ENCODE data around the gene URI1.

The URI1 gene

DNA sequence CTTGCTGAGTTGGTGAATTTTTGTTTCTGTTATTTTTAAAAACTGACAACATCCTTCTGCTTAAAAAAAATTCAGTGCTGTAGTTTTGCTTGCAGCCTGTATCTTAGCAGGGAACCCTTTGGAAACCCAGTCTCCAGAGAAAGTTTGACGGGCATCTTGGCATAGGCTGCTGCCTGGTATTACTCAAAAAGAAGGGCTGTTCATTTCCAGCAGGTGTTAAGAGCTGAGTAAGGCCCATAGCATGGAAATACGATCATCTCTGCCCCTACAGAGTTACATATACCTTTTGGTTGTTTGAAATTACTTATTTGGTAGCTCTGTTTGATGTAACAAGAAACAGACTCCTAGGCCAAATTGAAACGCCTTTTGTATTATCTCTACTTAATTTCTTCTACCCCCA, 41.5 kb downstream of the URI1 start:
- Histone ChIP-seq H3K9me3 (ENCODE audit: control insufficient read depth, insufficient read depth, low read length) (no peaks in the 10 kb centered on the region), H3K36me3 (ENCODE audit: control insufficient read depth, insufficient read depth, low read length) (no peaks in the 10 kb centered on the region), H3K9ac (ENCODE audit: low read depth, low read length) (no peak overlapping the region), H3K4me1 (ENCODE audit: control insufficient read depth, insufficient read depth, low read length) (peaks cover 3% of the 10 kb centered on the region), H3K27me3 (ENCODE audit: control insufficient read depth, insufficient read depth, low read length) (no peaks in the 10 kb centered on the region), H3K4me3 (ENCODE audit: low read depth, low read length) (no peak overlapping the region)

DNA sequence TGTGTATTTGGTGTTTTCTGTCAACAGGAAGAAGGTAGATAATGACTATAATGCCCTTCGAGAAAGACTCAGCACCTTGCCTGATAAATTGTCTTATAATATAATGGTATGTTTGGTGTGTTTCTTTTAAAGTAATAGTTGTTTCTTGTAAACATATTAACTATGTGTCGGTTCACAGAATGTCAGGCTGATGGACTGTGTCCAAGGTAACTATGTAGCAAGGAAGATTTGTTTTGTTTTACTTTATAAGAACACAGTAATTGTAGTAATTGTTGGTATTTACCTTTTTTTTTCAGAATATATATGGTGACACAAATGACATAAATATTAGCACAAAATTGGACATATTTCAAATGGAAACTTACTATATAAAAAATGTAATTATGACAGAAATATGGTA, 43.2 kb downstream of the URI1 start:
- no peaks in the 10 kb centered on the region for H3K36me3 ChIP-seq (ENCODE audit: control insufficient read depth, insufficient read depth, low read length)
- H3K4me3 ChIP-seq (ENCODE audit: low read depth, low read length), result no peak overlapping the region
- H3K9ac ChIP-seq (ENCODE audit: low read depth, low read length), result no peak overlapping the region
- H3K27me3 ChIP-seq (ENCODE audit: control insufficient read depth, insufficient read depth, low read length), result no peaks in the 10 kb centered on the region
- H3K9me3 ChIP-seq (ENCODE audit: control insufficient read depth, insufficient read depth, low read length), result no peaks in the 10 kb centered on the region
- peaks cover 3% of the 10 kb centered on the region for H3K4me1 ChIP-seq (ENCODE audit: control insufficient read depth, insufficient read depth, low read length)

DNA sequence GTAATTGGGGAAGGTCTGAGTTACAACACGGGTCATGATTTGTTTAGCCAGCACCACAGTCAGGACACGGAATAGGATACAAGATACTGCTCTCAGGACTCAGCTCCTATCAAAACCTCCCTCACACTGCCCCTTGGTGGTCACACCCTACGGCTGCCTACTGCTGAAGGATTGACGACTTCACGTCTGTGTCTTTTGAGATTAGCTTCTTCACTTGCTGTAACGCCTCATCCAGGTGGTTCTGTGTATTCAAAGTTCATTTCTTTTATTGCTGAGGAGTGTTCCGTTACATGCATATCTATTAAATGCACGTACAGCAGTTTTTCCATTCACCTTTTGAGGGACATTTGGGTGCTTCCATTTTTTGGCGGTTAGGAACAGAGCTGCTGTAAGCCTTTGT, 46.3 kb downstream of the URI1 start:
- H3K27me3 ChIP-seq (ENCODE audit: control insufficient read depth, insufficient read depth, low read length), result no peaks in the 10 kb centered on the region
- H3K36me3 ChIP-seq (ENCODE audit: control insufficient read depth, insufficient read depth, low read length), result no peaks in the 10 kb centered on the region
- H3K9me3 ChIP-seq (ENCODE audit: control insufficient read depth, insufficient read depth, low read length), result no peaks in the 10 kb centered on the region
- no peak overlapping the region for H3K9ac ChIP-seq (ENCODE audit: low read depth, low read length)
- no peak overlapping the region for H3K4me3 ChIP-seq (ENCODE audit: low read depth, low read length)
- peaks cover 3% of the 10 kb centered on the region for H3K4me1 ChIP-seq (ENCODE audit: control insufficient read depth, insufficient read depth, low read length)

DNA sequence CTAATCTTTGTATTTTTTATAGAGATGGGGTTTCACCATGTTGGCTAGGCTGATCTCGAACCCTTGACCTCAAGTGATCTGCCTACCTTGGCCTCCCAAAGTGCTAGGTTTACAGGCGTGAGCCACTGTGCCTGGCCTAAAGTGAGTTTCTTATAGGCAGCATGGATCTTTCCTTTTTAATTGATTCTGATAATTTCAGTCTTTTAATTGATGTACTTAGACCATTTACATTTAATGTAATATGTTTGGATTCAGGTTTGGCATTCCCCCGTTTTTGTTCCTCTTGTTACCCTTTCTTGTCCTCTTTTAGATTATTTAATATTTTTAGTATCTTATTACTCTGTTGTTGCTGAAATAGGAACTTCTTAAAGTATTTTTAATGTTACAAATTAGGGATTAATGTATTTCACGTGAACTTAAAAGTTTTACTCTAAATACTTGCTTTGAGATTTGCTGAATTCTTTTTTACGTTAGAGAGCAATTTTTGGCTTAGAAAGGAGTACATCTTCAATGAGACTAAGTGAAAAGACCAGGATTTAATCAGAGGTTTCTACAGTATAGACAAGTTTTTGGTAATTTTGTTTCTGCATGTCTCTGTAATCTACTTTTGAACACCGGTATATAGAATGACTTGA, 50.3 kb downstream of the URI1 start:
- Histone ChIP-seq H3K27me3 (ENCODE audit: control insufficient read depth, insufficient read depth, low read length) (no peaks in the 10 kb centered on the region), H3K36me3 (ENCODE audit: control insufficient read depth, insufficient read depth, low read length) (no peaks in the 10 kb centered on the region), H3K4me3 (ENCODE audit: low read depth, low read length) (no peak overlapping the region), H3K9me3 (ENCODE audit: control insufficient read depth, insufficient read depth, low read length) (no peaks in the 10 kb centered on the region), H3K4me1 (ENCODE audit: control insufficient read depth, insufficient read depth, low read length) (no peaks in the 10 kb centered on the region), H3K9ac (ENCODE audit: low read depth, low read length) (no peak overlapping the region)

DNA sequence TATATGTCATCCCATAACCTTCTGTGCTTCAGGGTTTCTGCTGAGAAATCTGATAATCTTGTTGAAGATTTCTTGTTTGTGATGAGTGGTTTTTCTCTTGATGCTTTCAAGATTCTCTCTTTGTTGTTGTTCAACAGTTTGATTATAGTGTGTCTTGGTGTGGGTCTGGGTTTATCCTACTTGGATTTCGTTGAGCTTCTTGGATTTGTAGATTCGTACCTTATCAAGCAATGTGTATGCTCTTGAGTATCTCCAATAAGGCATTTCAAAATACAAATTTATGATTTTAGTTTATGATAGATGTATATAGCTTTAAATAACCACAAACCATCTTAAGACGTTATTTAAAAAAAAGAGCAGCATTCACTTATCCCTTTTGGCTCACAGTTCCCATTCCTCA, 57.5 kb downstream of the URI1 start:
- Histone ChIP-seq H3K9me3 (ENCODE audit: control insufficient read depth, insufficient read depth, low read length) (no peaks in the 10 kb centered on the region), H3K27me3 (ENCODE audit: control insufficient read depth, insufficient read depth, low read length) (no peaks in the 10 kb centered on the region), H3K36me3 (ENCODE audit: control insufficient read depth, insufficient read depth, low read length) (no peaks in the 10 kb centered on the region), H3K9ac (ENCODE audit: low read depth, low read length) (no peak overlapping the region), H3K4me1 (ENCODE audit: control insufficient read depth, insufficient read depth, low read length) (no peaks in the 10 kb centered on the region), H3K4me3 (ENCODE audit: low read depth, low read length) (no peak overlapping the region)

DNA sequence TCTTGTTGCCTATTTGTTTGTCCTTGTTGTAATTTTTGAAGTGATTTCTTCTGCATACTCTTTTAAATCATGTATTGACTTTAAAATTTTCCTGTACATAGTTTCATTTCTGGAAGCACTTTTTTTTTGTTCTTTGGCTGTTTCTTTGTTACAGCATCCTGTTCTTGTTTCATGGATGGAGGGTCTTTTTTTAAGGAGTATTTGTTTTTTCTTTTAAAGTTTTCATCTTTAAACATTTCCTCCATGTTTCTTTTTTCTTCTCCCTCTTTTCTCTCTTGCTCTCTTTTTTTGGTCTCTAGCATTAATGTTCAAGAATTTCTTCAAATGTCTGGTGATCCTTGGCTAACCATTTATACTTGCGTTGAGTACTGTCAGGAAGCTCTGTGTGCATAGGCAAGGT, 58.8 kb downstream of the URI1 start:
- H3K4me3 ChIP-seq (ENCODE audit: low read depth, low read length), result no peak overlapping the region
- H3K4me1 ChIP-seq (ENCODE audit: control insufficient read depth, insufficient read depth, low read length), result no peaks in the 10 kb centered on the region
- H3K36me3 ChIP-seq (ENCODE audit: control insufficient read depth, insufficient read depth, low read length), result no peaks in the 10 kb centered on the region
- H3K9me3 ChIP-seq (ENCODE audit: control insufficient read depth, insufficient read depth, low read length), result no peaks in the 10 kb centered on the region
- H3K9ac ChIP-seq (ENCODE audit: low read depth, low read length), result no peak overlapping the region
- no peaks in the 10 kb centered on the region for H3K27me3 ChIP-seq (ENCODE audit: control insufficient read depth, insufficient read depth, low read length)

DNA sequence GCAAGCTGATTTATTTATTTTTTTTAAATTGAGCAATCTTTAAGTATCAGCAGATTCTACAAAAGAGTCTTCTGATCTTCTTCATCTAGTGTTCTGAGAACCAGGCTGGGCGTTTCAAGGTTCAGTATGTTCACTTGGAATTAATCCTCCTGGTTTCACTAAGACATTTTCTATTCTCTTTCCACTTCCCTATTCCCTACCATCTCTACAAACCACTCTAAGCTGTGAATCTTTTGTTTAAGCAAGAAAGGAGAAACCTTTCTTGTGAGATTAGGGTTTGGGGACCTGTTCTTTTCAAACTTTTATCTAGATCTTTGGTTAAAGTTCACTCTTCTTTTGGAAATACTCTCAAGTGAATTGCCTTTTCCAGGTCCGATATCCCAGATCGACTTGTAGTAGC, 59.3 kb downstream of the URI1 start:
- H3K4me1 ChIP-seq (ENCODE audit: control insufficient read depth, insufficient read depth, low read length), result no peaks in the 10 kb centered on the region
- no peaks in the 10 kb centered on the region for H3K9me3 ChIP-seq (ENCODE audit: control insufficient read depth, insufficient read depth, low read length)
- H3K9ac ChIP-seq (ENCODE audit: low read depth, low read length), result no peak overlapping the region
- no peak overlapping the region for H3K4me3 ChIP-seq (ENCODE audit: low read depth, low read length)
- H3K27me3 ChIP-seq (ENCODE audit: control insufficient read depth, insufficient read depth, low read length), result no peaks in the 10 kb centered on the region
- H3K36me3 ChIP-seq (ENCODE audit: control insufficient read depth, insufficient read depth, low read length), result no peaks in the 10 kb centered on the region

DNA sequence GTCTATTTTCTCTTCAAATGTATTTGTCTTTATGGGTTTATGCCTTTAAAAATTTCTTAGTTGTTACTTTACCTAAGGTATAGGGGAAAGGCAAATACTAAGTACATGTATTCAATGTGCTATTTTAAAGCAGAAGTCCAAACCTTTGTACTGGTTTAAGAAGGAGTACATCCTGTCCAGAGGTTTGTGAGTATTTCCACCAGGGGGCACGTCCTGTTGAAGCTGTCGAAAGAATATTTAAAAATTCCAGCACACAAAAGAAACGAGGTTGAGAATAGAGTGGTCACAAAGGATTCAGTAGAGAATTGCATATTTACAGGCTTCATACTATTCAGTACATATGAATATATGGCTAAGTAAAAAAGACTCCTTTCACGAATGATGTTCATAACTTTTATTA, 59.8 kb downstream of the URI1 start:
- Histone ChIP-seq H3K36me3 (ENCODE audit: control insufficient read depth, insufficient read depth, low read length) (no peaks in the 10 kb centered on the region), H3K4me3 (ENCODE audit: low read depth, low read length) (no peak overlapping the region)

DNA sequence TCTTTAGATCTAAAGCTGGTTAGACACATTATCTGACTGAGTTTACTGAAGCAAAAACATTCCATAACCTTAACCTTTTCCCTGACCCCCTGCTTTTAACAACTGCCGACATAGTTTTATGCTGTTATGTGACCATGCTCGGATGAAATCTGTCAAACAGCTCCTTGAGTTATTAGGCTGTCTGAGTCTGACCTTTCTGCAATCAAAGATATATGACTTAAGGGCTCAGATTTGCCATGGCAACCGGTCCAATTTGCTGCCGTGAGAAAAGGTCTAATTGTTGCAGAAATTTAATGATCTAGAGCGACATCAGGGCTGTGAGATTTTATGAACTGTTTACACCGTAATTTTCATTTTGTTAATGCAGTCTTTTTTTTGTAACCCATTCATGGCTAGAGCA, 61.8 kb downstream of the URI1 start:
- no peaks in the 10 kb centered on the region for H3K27me3 ChIP-seq (ENCODE audit: control insufficient read depth, insufficient read depth, low read length)
- H3K9me3 ChIP-seq (ENCODE audit: control insufficient read depth, insufficient read depth, low read length), result no peaks in the 10 kb centered on the region

More for the DNA sequence above, 59.8 kb downstream of the URI1 start:
- H3K4me1 ChIP-seq (ENCODE audit: control insufficient read depth, insufficient read depth, low read length), result no peaks in the 10 kb centered on the region
- no peaks in the 10 kb centered on the region for H3K27me3 ChIP-seq (ENCODE audit: control insufficient read depth, insufficient read depth, low read length)
- no peak overlapping the region for H3K9ac ChIP-seq (ENCODE audit: low read depth, low read length)
- no peaks in the 10 kb centered on the region for H3K9me3 ChIP-seq (ENCODE audit: control insufficient read depth, insufficient read depth, low read length)

DNA sequence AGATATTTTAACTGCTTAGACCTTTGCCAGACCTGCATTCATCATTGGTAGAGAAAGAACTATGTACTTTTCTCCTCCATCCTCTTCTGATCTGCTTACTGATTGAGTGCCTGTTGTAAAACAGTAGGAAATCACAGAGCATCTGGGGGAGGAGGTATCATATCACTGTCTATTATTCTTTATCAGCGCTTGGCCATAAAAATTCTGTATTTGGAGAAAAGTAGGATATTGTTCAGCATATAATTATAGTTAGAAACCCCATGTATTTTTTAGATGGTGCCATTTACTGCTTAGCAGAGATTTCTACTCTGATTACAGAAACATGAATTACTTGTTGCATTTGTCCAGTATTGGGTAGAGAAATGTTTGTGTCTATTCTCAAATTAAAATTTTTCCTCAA, 62.4 kb downstream of the URI1 start:
- H3K4me1 ChIP-seq (ENCODE audit: control insufficient read depth, insufficient read depth, low read length), result no peaks in the 10 kb centered on the region
- no peak overlapping the region for H3K4me3 ChIP-seq (ENCODE audit: low read depth, low read length)
- no peaks in the 10 kb centered on the region for H3K36me3 ChIP-seq (ENCODE audit: control insufficient read depth, insufficient read depth, low read length)
- H3K9ac ChIP-seq (ENCODE audit: low read depth, low read length), result no peak overlapping the region
- no peaks in the 10 kb centered on the region for H3K9me3 ChIP-seq (ENCODE audit: control insufficient read depth, insufficient read depth, low read length)
- H3K27me3 ChIP-seq (ENCODE audit: control insufficient read depth, insufficient read depth, low read length), result no peaks in the 10 kb centered on the region

More for the DNA sequence above, 61.8 kb downstream of the URI1 start:
- Histone ChIP-seq H3K9ac (ENCODE audit: low read depth, low read length) (no peak overlapping the region), H3K4me1 (ENCODE audit: control insufficient read depth, insufficient read depth, low read length) (no peaks in the 10 kb centered on the region), H3K4me3 (ENCODE audit: low read depth, low read length) (no peak overlapping the region), H3K36me3 (ENCODE audit: control insufficient read depth, insufficient read depth, low read length) (no peaks in the 10 kb centered on the region)

DNA sequence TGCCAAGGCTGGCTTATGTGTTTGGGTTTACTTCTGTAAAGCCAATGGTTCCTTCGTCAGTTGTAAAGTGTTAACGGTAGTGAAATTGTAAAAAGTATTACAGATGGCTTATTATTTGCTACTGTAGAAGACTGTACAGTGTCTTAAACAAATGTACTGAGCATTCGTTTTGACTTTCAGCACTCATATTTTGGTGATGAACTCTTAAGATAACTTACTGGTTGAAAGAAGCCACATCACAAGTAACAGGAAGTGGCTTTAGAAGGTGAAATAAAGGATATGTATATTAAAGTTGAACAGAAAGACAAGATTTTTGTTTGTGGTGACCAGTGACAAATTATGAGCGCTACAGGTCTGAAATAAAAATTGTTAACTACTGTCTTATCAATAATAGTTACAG, 64.2 kb downstream of the URI1 start:
- Histone ChIP-seq H3K27me3 (ENCODE audit: control insufficient read depth, insufficient read depth, low read length) (no peaks in the 10 kb centered on the region), H3K9me3 (ENCODE audit: control insufficient read depth, insufficient read depth, low read length) (no peaks in the 10 kb centered on the region), H3K4me1 (ENCODE audit: control insufficient read depth, insufficient read depth, low read length) (no peaks in the 10 kb centered on the region), H3K36me3 (ENCODE audit: control insufficient read depth, insufficient read depth, low read length) (no peaks in the 10 kb centered on the region), H3K4me3 (ENCODE audit: low read depth, low read length) (no peak overlapping the region), H3K9ac (ENCODE audit: low read depth, low read length) (no peak overlapping the region)

DNA sequence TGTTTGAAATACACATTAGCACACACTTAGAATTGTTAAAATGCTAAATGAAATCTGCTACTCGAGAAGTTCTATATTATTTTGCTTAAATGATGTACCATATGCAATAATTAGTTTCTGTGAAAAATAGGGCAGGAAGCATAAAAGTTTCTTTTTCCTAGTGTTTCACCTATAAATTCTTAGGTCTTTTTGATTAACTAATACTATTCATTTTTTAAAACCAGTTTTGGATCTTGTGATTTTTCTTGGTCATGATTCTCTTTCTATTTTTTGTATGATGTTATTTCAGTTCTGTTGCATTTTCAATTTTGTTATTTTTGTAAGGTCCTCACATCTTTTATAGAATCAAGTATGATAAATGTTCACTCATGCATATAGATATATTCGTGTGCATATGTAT, 66.1 kb downstream of the URI1 start:
- Histone ChIP-seq H3K36me3 (ENCODE audit: control insufficient read depth, insufficient read depth, low read length) (no peaks in the 10 kb centered on the region), H3K27me3 (ENCODE audit: control insufficient read depth, insufficient read depth, low read length) (no peaks in the 10 kb centered on the region)

More for the DNA sequence above, 66.1 kb downstream of the URI1 start:
- Histone ChIP-seq H3K4me3 (ENCODE audit: low read depth, low read length) (no peak overlapping the region), H3K9ac (ENCODE audit: low read depth, low read length) (no peak overlapping the region), H3K9me3 (ENCODE audit: control insufficient read depth, insufficient read depth, low read length) (no peaks in the 10 kb centered on the region), H3K4me1 (ENCODE audit: control insufficient read depth, insufficient read depth, low read length) (no peaks in the 10 kb centered on the region)

All from iPS-15b (cell line).